ENCODE measurements around the gene USP2.

The USP2 gene

DNA sequence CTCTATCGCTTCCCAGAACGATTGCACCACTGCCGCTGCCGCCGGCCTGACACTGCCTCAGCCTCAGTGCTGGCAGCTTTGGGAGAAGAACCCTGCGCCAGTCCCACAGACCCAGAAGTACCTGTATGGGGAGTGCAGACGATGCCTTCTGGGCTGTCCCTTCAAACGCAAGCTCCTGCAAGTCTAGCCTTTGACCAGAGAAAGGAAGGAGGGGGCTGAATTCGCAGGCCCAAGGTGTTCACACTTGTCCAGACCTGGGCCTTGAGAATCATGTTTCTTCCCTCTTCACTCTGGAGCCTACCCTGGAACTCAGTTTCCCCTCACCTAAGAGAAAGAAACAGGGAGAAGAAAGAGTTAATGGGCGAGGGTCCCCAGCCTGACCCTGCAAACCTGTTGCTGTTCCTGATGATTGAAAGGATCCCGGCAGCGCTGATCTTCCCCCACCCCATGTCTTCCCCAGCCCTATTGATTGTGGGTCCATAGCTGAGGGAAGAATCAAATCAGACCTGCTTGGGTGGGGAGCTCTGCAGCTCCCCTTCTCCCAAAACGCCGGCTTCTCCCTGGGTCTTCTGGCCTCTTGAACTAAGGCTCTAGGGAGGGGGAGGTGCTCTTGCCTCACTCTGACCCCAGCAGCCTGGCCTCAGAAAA is 63.8 kb downstream of the USP2 start:
- H3K27ac ChIP-seq (replicated peaks) = no peak overlapping the region
- no peak overlapping the region for H3K4me3 ChIP-seq (replicated peaks; ENCODE audit: insufficient read depth, low read length)
- peaks cover 38% of the 10 kb centered on the region for H3K27me3 ChIP-seq (ENCODE audit: insufficient read depth, poor library complexity, severe bottlenecking)
- TF ChIP-seq POLR2AphosphoS5 (IDR thresholded peaks at IDR 0.05; ENCODE audit: low read depth) (no peak), SPI1 (IDR thresholded peaks at IDR 0.05; ENCODE audit: borderline replicate concordance, low read depth) (no peak), GABPA (IDR thresholded peaks at IDR 0.05; ENCODE audit: low read depth) (no peak)
- TF ChIP-seq, protein P1, sequence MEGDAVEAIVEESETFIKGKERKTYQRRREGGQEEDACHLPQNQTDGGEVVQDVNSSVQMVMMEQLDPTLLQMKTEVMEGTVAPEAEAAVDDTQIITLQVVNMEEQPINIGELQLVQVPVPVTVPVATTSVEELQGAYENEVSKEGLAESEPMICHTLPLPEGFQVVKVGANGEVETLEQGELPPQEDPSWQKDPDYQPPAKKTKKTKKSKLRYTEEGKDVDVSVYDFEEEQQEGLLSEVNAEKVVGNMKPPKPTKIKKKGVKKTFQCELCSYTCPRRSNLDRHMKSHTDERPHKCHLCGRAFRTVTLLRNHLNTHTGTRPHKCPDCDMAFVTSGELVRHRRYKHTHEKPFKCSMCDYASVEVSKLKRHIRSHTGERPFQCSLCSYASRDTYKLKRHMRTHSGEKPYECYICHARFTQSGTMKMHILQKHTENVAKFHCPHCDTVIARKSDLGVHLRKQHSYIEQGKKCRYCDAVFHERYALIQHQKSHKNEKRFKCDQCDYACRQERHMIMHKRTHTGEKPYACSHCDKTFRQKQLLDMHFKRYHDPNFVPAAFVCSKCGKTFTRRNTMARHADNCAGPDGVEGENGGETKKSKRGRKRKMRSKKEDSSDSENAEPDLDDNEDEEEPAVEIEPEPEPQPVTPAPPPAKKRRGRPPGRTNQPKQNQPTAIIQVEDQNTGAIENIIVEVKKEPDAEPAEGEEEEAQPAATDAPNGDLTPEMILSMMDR (IDR thresholded peaks at IDR 0.05; ENCODE audit: insufficient read depth, low read length) = no peak
- TF ChIP-seq, protein P2, sequence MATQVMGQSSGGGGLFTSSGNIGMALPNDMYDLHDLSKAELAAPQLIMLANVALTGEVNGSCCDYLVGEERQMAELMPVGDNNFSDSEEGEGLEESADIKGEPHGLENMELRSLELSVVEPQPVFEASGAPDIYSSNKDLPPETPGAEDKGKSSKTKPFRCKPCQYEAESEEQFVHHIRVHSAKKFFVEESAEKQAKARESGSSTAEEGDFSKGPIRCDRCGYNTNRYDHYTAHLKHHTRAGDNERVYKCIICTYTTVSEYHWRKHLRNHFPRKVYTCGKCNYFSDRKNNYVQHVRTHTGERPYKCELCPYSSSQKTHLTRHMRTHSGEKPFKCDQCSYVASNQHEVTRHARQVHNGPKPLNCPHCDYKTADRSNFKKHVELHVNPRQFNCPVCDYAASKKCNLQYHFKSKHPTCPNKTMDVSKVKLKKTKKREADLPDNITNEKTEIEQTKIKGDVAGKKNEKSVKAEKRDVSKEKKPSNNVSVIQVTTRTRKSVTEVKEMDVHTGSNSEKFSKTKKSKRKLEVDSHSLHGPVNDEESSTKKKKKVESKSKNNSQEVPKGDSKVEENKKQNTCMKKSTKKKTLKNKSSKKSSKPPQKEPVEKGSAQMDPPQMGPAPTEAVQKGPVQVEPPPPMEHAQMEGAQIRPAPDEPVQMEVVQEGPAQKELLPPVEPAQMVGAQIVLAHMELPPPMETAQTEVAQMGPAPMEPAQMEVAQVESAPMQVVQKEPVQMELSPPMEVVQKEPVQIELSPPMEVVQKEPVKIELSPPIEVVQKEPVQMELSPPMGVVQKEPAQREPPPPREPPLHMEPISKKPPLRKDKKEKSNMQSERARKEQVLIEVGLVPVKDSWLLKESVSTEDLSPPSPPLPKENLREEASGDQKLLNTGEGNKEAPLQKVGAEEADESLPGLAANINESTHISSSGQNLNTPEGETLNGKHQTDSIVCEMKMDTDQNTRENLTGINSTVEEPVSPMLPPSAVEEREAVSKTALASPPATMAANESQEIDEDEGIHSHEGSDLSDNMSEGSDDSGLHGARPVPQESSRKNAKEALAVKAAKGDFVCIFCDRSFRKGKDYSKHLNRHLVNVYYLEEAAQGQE (IDR thresholded peaks at IDR 0.05; ENCODE audit: insufficient replicate concordance, low read depth) = no peak
- DNase-seq (ENCODE audit: low read depth in 1 of 2, low spot score in 1 of 2) = no peak

DNA sequence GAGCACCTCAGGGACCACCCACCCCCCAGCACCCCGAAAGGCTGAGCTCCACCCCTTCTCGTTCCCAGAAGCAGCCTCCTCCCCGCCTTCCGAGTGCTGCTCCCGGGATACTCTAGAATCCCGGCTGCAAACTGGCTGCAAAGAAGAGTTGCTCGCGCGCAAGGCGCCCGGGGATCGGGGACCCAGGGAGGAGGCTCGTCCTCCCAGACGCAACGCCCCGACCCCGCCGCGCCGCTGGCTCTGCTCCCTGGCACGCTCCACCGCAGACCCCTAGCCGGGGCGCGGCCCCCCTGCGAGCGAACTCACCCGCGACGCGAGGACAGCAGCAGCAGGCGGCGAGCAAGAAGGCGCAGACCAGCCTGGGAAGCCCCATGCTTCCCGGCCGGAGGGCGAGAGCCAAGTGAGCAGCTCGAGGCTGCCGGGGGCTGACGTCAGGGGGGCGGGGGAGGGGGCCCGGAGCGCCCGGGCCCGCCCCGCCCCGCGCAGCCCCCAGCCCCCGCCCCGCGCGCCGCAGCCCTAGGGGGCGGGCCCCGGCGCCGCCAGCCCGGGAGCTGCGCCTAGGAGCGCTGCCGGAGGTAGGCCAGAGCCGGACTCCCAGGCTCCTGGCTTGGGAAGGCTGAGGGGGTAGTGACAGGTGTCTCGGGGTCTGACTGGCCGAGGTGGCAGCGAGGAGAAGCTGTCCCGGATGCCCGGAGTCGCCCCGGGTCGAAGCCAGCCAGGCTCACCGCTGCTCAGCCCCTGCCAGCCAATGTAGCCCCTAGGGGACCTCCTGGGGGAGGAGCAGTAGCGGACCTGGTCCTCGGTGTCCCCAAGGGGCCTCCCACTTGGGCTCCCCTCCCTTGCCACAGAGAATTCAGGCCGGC is 64.5 kb downstream of the USP2 start, which contains the start of gene MCAM:
Gene MCAM (minus strand): TSS at position 402 of the 863 bp plus-strand sequence. CDS start 29 bp downstream, at position 373.
- DNase-seq (ENCODE audit: low read depth in 1 of 2, low spot score in 1 of 2) = no peak
- TF ChIP-seq POLR2AphosphoS5 (IDR thresholded peaks at IDR 0.05; ENCODE audit: low read depth) (no peak), SPI1 (IDR thresholded peaks at IDR 0.05; ENCODE audit: borderline replicate concordance, low read depth) (no peak), GABPA (IDR thresholded peaks at IDR 0.05; ENCODE audit: low read depth) (no peak)
- TF ChIP-seq, protein P1 (IDR thresholded peaks at IDR 0.05; ENCODE audit: insufficient read depth, low read length) = no peak
- TF ChIP-seq, protein P2 (IDR thresholded peaks at IDR 0.05; ENCODE audit: insufficient replicate concordance, low read depth) = no peak
- H3K4me3 ChIP-seq (replicated peaks; ENCODE audit: insufficient read depth, low read length) = peak within 1 kb of the TSS; percentile 26
- no peak within 1 kb of the TSS for H3K27ac ChIP-seq (replicated peaks)
- H3K27me3 ChIP-seq (ENCODE audit: insufficient read depth, poor library complexity, severe bottlenecking) = peaks cover 38% of the 10 kb centered on the region

DNA sequence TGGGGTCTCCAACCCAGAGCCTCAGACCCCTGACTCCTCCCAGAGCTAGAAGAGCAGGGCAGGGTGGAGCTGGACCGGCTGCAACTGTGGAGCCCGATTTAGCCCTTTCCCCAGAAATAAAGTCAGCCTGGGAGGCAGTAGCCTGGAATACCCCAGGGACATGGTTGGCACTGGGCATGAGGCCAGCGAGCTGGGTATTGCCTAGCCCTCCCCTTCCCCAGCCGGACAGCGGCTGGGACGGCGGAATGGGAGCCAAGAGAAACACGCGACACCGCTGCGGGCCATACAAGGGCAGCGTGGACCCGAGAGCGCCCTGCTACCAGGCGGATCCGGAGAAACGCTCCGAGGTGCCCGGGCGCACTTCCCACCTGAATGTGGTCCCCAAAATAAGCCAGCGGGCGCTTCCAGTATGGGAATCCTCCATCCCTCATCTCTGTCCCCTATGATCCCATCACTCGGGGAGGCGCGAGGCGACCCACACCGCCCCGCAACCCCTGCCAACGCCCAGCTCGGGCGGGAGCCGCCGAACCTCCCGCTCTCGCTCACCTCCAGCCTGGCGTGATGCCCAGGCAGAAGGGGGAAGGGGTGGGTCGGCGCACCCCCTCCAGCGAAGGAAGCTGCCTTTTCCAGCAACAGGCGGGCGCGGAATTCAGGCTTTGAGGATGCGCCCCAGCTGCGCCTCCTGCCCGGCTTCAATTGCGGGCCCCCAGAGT is 65.3 kb downstream of the USP2 start:
- peaks cover 38% of the 10 kb centered on the region for H3K27me3 ChIP-seq (ENCODE audit: insufficient read depth, poor library complexity, severe bottlenecking)
- no peak for DNase-seq (ENCODE audit: low read depth in 1 of 2, low spot score in 1 of 2)
- H3K4me3 ChIP-seq (replicated peaks; ENCODE audit: insufficient read depth, low read length) = peak overlapping the region; percentile 26
- no peak overlapping the region for H3K27ac ChIP-seq (replicated peaks)
- TF ChIP-seq POLR2AphosphoS5 (IDR thresholded peaks at IDR 0.05; ENCODE audit: low read depth) (no peak), GABPA (IDR thresholded peaks at IDR 0.05; ENCODE audit: low read depth) (no peak), SPI1 (IDR thresholded peaks at IDR 0.05; ENCODE audit: borderline replicate concordance, low read depth) (no peak)
- TF ChIP-seq, protein P1 (IDR thresholded peaks at IDR 0.05; ENCODE audit: insufficient read depth, low read length) = no peak
- TF ChIP-seq, protein P2 (IDR thresholded peaks at IDR 0.05; ENCODE audit: insufficient replicate concordance, low read depth) = no peak

All from HL-60 (cell line).